ENCODE data around the gene RIPK1. TPM values are rescaled to one million over a fixed set of nuclear protein-coding genes. Genes with fewer than 3 reads are reported as not detected.

Gene RIPK1
- total and polyA plus RNA-seq, 10 of the 15 experiments (the other 5 are each of a cell fraction or from before 2014, with no cell fraction given) = 1.6 to 11.2 (median 6.3) TPM

GRCh38 chr6:3162565-3163247 is 94.4 kb downstream of the RIPK1 start (continued):
- TF ChIP-seq STAT1 (conservative IDR thresholded peaks at IDR 0.05) = no peak
- no peak for TF ChIP-seq ELK1 (IDR thresholded peaks at IDR 0.05; ENCODE audit: low read depth, low read length)
- no peak for TF ChIP-seq ZNF24 (IDR thresholded peaks at IDR 0.05)
- peak; percentile 56; the same call in 1 of the 2 replicates for TF ChIP-seq LARP7 (IDR thresholded peaks at IDR 0.05)
- TF ChIP-seq EP300 (IDR thresholded peaks at IDR 0.05; ENCODE audit: borderline replicate concordance in 1 of 2, control insufficient read depth in 1 of 2, low read depth in 2 of 2, low read length in 2 of 2) = no peak
- no peak for TF ChIP-seq ATF3 (IDR thresholded peaks at IDR 0.05; ENCODE audit: borderline replicate concordance, extremely low read depth, low read depth, low read length)
- TF ChIP-seq NR2F1 (conservative IDR thresholded peaks at IDR 0.05) = peak; percentile 58; the same call in 1 of the 2 replicates
- no peak for TF ChIP-seq E2F4 (IDR thresholded peaks at IDR 0.05; ENCODE audit: low read depth, low read length)
- peak; percentile 29; the same call in 1 of the 2 replicates for TF ChIP-seq RUNX3 (IDR thresholded peaks at IDR 0.05; ENCODE audit: low read length)
- no peak for TF ChIP-seq BCL3 (IDR thresholded peaks at IDR 0.05; ENCODE audit: borderline replicate concordance, insufficient read depth, low read depth, low read length, poor library complexity, severe bottlenecking)
- TF ChIP-seq YY1 (IDR thresholded peaks at IDR 0.05; ENCODE audit: low read depth, low read length) = peak; percentile 49; the same call in 1 of the 2 replicates
- no peak for TF ChIP-seq RAD51 (IDR thresholded peaks at IDR 0.05)
- TF ChIP-seq PAX5 (IDR thresholded peaks at IDR 0.05; ENCODE audit: borderline replicate concordance, low read depth, low read length) = no peak
- TF ChIP-seq SRF (IDR thresholded peaks at IDR 0.05; ENCODE audit: low read depth in 2 of 2, low read length in 2 of 2) = peak in 1 of 2 experiments; percentile 71; a peak in 1 of 4 replicates
- no peak for TF ChIP-seq WRNIP1 (IDR thresholded peaks at IDR 0.05; ENCODE audit: borderline replicate concordance, low read depth, low read length)
- no peak for TF ChIP-seq ASH2L (IDR thresholded peaks at IDR 0.05; ENCODE audit: borderline replicate concordance, low read depth)
- TF ChIP-seq SP1 (IDR thresholded peaks at IDR 0.05; ENCODE audit: low read depth, low read length) = no peak
- no peak for TF ChIP-seq CBX3 (IDR thresholded peaks at IDR 0.05; ENCODE audit: borderline replicate concordance, low read depth)
- TF ChIP-seq SIN3A (IDR thresholded peaks at IDR 0.05; ENCODE audit: low read depth, low read length) = no peak

Data from GM12878 (cell line).